SK-N-SH (cell line): ENCODE measurements around the gene MBD3. TPM values are rescaled to one million over a fixed set of nuclear protein-coding genes. Genes with fewer than 3 reads are reported as not detected.

Experiments used
- CTCF ChIA-PET: fragments of 300-600, 350-600 bp; formaldehyde crosslinking; extraction: SDS; loops from one replicate; lab custom pipeline; 2021; lab: Yijun Ruan, JAX
- POLR2A ChIA-PET: fragments of 350-600 bp; sonication (Branson Sonifier 250); formaldehyde crosslinking; extraction: SDS; loops from one replicate; lab custom pipeline; 2020; ENCODE audit warnings: antibody characterized with exemption, inconsistent platforms; lab: Yijun Ruan, JAX
- DNase-seq: peaks from one replicate; pipeline ENCODE4 v3.0.0; 2012
- H2AFZ ChIP-seq: fragments of 200-600 bp; sonication (generic); 2 replicates; pipeline ENCODE4 v1.8.1; 2016; ENCODE audit warnings: antibody characterized with exemption, mild to moderate bottlenecking, low read depth
- H3F3A ChIP-seq: fragments of 200-600 bp; sonication (generic); replicated peaks from 2 replicates; pipeline ENCODE3; 2016; ENCODE audit warnings: antibody characterized with exemption, mild to moderate bottlenecking; ENCODE audit not compliant: insufficient read depth
- H3K27ac ChIP-seq, 2 experiments: fragments of 200-500 bp in 1 of 2; fragments of 200-600 bp in 1 of 2; sonication (Bioruptor generic) in 1 of 2; sonication (generic), shearing (Covaris generic) in 1 of 2; 2 replicates each; pipeline versions ENCODE4 v1.5.1 to v1.6.1; 2014 to 2016; ENCODE audit warnings: low read depth in 2 of 2, inconsistent platforms in 1 of 2, low read length in 1 of 2, mild to moderate bottlenecking in 1 of 2, mixed read lengths in 1 of 2
- H3K27me3 ChIP-seq: fragments of 200-600 bp; sonication (generic), shearing (Covaris generic); 2 replicates; pipeline ENCODE4 v1.6.1; 2016; ENCODE audit warnings: mixed run types; ENCODE audit not compliant: insufficient read depth
- H3K36me3 ChIP-seq, 2 experiments: fragments of 200-500 bp in 1 of 2; fragments of 200-600 bp in 1 of 2; sonication (Bioruptor generic) in 1 of 2; sonication (generic) in 1 of 2; replicated peaks in 1 of 2; 2 replicates each; pipeline versions ENCODE3 to v1.5.1; 2014 to 2016; ENCODE audit warnings: low read length in 1 of 2, mild to moderate bottlenecking in 1 of 2; ENCODE audit not compliant: insufficient read depth in 2 of 2, control insufficient read depth in 1 of 2
- H3K4me1 ChIP-seq, 2 experiments: fragments of 200-500 bp in 1 of 2; fragments of 200-600 bp in 1 of 2; sonication (Bioruptor generic) in 1 of 2; sonication (generic), shearing (Covaris generic) in 1 of 2; 2 replicates each; pipeline versions ENCODE4 v1.5.1 to v1.6.1; 2014 to 2016; ENCODE audit warnings: low read depth in 1 of 2, low read length in 1 of 2, mixed run types in 1 of 2; ENCODE audit not compliant: insufficient read depth in 2 of 2, control insufficient read depth in 1 of 2
- H3K4me2 ChIP-seq: fragments of 200-600 bp; sonication (generic), shearing (Covaris generic); 2 replicates; pipeline ENCODE4 v1.6.1; 2017; ENCODE audit warnings: mixed run types
- H3K4me3 ChIP-seq, 2 experiments: fragments of 200-500 bp in 1 of 2; fragments of 200-600 bp in 1 of 2; sonication (Bioruptor generic) in 1 of 2; sonication (generic), shearing (Covaris generic) in 1 of 2; 2 replicates each; pipeline versions ENCODE4 v1.5.1 to v1.8.1; 2014 to 2016; ENCODE audit warnings: low read depth in 2 of 2, inconsistent platforms in 1 of 2, low read length in 1 of 2, mild to moderate bottlenecking in 1 of 2, mixed read lengths in 1 of 2, moderate library complexity in 1 of 2
- H3K79me2 ChIP-seq: fragments of 200-600 bp; sonication (generic); 2 replicates; pipeline ENCODE4 v1.8.1; 2017; ENCODE audit warnings: mild to moderate bottlenecking; ENCODE audit not compliant: insufficient read depth
- H3K9ac ChIP-seq: fragments of 200-600 bp; sonication (generic); 2 replicates; pipeline ENCODE4 v1.6.1; 2017; ENCODE audit warnings: mixed run types
- H3K9me2 ChIP-seq: fragments of 200-600 bp; sonication (generic); 2 replicates; pipeline ENCODE4 v1.6.1; 2017; ENCODE audit warnings: mixed run types
- H3K9me3 ChIP-seq: fragments of 200-600 bp; sonication (generic); 2 replicates; pipeline ENCODE4 v1.6.1; 2017; ENCODE audit warnings: mixed run types, mild to moderate bottlenecking, moderate library complexity
- H4K20me1 ChIP-seq: fragments of 200-600 bp; sonication (generic); 2 replicates; pipeline ENCODE4 v1.6.1; 2017; ENCODE audit warnings: mild to moderate bottlenecking, mixed run types; ENCODE audit not compliant: insufficient read depth
- CTCF ChIP-seq: fragments of 200-600 bp; sonication (generic); IDR thresholded peaks from 2 replicates; pipeline ENCODE4 v1.6.1; 2017; ENCODE audit warnings: antibody characterized with exemption, mild to moderate bottlenecking, moderate library complexity
- ELF1 ChIP-seq: IDR thresholded peaks from 2 replicates; pipeline ENCODE4 v1.4.0; 2012
- EP300 ChIP-seq, 2 experiments: IDR thresholded peaks; 2 replicates each; pipeline versions ENCODE4 v1.4.0 to v1.6.1; 2012; ENCODE audit warnings: borderline replicate concordance in 1 of 2, low read depth in 1 of 2, low read length in 1 of 2
- EZH2phosphoT487 ChIP-seq: fragments of 200-600 bp; sonication (generic); IDR thresholded peaks from 2 replicates; pipeline ENCODE4 v1.6.1; 2017; ENCODE audit warnings: low read depth, mixed run types, mild to moderate bottlenecking, antibody characterized with exemption, moderate library complexity, borderline replicate concordance
- FOXM1 ChIP-seq: IDR thresholded peaks from 2 replicates; pipeline ENCODE4 v1.4.0; 2012; ENCODE audit warnings: low read depth, mild to moderate bottlenecking
- JUND ChIP-seq: IDR thresholded peaks from 2 replicates; pipeline ENCODE4 v1.4.0; 2012
- MAX ChIP-seq: IDR thresholded peaks from 2 replicates; pipeline ENCODE4 v1.4.0; 2012; ENCODE audit warnings: low read depth
- MEF2A ChIP-seq: IDR thresholded peaks from 2 replicates; pipeline ENCODE4 v1.4.0; 2012; ENCODE audit warnings: low read depth, borderline replicate concordance
- NFIC ChIP-seq: IDR thresholded peaks from 2 replicates; pipeline ENCODE4 v1.4.0; 2012; ENCODE audit warnings: borderline replicate concordance
- PBX3 ChIP-seq: IDR thresholded peaks from 2 replicates; pipeline ENCODE4; 2012
- POLR2AphosphoS5 ChIP-seq: IDR thresholded peaks from 2 replicates; pipeline ENCODE4 v1.6.1; 2012; ENCODE audit warnings: low read depth, low read length
- REST ChIP-seq: IDR thresholded peaks from 2 replicates; pipeline ENCODE4 v1.6.1; 2012; ENCODE audit warnings: mild to moderate bottlenecking, low read depth, low read length, moderate library complexity
- SIN3A ChIP-seq: IDR thresholded peaks from 2 replicates; pipeline ENCODE4 v1.6.1; 2012; ENCODE audit warnings: low read depth, mild to moderate bottlenecking, low read length, moderate library complexity, borderline replicate concordance
- SMC3 ChIP-seq: IDR thresholded peaks from 2 replicates; pipeline ENCODE4 v1.6.1; 2012; ENCODE audit warnings: low read depth, low read length, improper control_type of control experiment
- TCF12 ChIP-seq: IDR thresholded peaks from 2 replicates; pipeline ENCODE4 v1.4.0; 2012
- USF1 ChIP-seq: IDR thresholded peaks from 2 replicates; pipeline ENCODE4 v1.4.0; 2012; ENCODE audit warnings: low read depth, borderline replicate concordance
- USF2 ChIP-seq: fragments of 150-350 bp; IDR thresholded peaks from 2 replicates; pipeline ENCODE4 v1.6.1; 2017; ENCODE audit warnings: antibody characterized with exemption, low read length, low read depth, borderline replicate concordance
- ZBTB33 ChIP-seq: IDR thresholded peaks from 2 replicates; pipeline ENCODE4 v1.4.0; 2012; ENCODE audit warnings: low read depth, borderline replicate concordance
- WGBS: methylation state at CpG from one replicate; pipeline ENCODE4 v1.1.6; 2017; ENCODE audit warnings: low lambda C conversion rate; 5-methylcytosine and 5-hydroxymethylcytosine counted together
- polyA plus RNA-seq, 3 experiments: library from polyadenylated mRNA; depleted of rRNA; stranded (reverse); fragments of >200 nt; gene quantifications; 2 replicates each; pipeline ENCODE4 v1.2.3, GENCODE V29; 2012

Gene MBD3
- polyA plus RNA-seq, 1 of the 3 experiments (the other 2 are of a cell fraction): 96.5 TPM

- no peak overlapping the region for H3K4me2 ChIP-seq
- no peak overlapping the region for H2AFZ ChIP-seq
- H4K20me1 ChIP-seq: peaks cover 25% of the 10 kb centered on the region
- no peaks in the 10 kb centered on the region for H3K4me1 ChIP-seq
- no peaks in the 10 kb centered on the region for H3K9me2 ChIP-seq
- H3K9me3 ChIP-seq: no peaks in the 10 kb centered on the region
- TF ChIP-seq ZBTB33: no peak
- TF ChIP-seq PBX3: no peak
- TF ChIP-seq USF1: no peak
- TF ChIP-seq MEF2A: no peak
- TF ChIP-seq FOXM1: no peak
- TF ChIP-seq NFIC: no peak
- TF ChIP-seq REST: no peak
- TF ChIP-seq USF2: no peak
- no peak for TF ChIP-seq EP300 (IDR thresholded peaks at IDR 0.05; ENCODE audit: borderline replicate concordance in 1 of 2, low read depth in 1 of 2, low read length in 1 of 2)
- TF ChIP-seq TCF12: no peak
- no peak for TF ChIP-seq JUND
- no peak for TF ChIP-seq EZH2phosphoT487
- TF ChIP-seq POLR2AphosphoS5: no peak
- TF ChIP-seq SIN3A: no peak
- no peak for TF ChIP-seq ELF1
- no peak for TF ChIP-seq CTCF
- no peak for TF ChIP-seq MAX
- no peak for TF ChIP-seq SMC3
- H3K79me2 ChIP-seq: peaks cover 17% of the 10 kb centered on the region; the same call in 1 of the 2 replicates
- 88% methylated on average over 6 of the region's 20 CpGs for WGBS
- DNase-seq: no peak
- no peak overlapping the region for H3K9ac ChIP-seq
- H3K27ac ChIP-seq: no peak overlapping the region
- ChIA-PET CTCF (no interaction called here), POLR2A (no interaction called here)
- no peaks in the 10 kb centered on the region for H3K27me3 ChIP-seq
- H3K36me3 ChIP-seq: peaks cover 3 to 55% of the 10 kb centered on the region in 2 experiments
- no peak overlapping the region for H3K4me3 ChIP-seq
- no peaks in the 10 kb centered on the region for H3F3A ChIP-seq
Observed at GRCh38 chr19:1630012-1630411, 37.3 kb upstream of the MBD3 start.
